GM19238 (cell line): ENCODE data around the gene SYCP1.
"Not testable (repeated sequence)": the region's sequence is repeated elsewhere in the genome, so short reads cannot be mapped to it uniquely, and the experiment has no call there.

Experiments
- DNase-seq: peaks from one replicate; pipeline ENCODE4 v3.0.0; 2011; ENCODE audit warnings: low spot score; ENCODE audit not compliant: insufficient read length

The SYCP1 gene

DNA sequence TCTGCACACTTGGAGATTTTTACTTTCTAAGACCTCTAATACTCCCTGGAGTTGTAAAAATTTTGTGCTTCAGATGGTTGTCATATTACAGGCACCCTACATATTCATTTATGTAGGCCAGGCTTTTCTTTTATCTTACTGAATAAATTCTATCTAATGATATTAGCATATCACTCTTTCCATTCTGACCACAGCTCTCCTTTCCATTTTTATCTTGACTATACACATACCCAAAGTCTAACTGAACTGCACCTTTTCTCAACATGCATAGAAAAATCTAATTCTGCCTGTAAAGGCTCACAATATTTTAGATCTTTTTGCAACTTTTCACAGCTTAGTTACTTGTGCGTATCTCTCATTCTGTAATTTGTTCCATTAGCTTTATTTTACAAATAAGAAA is 122.2 kb downstream of the SYCP1 start:
- DNase-seq: no peak

DNA sequence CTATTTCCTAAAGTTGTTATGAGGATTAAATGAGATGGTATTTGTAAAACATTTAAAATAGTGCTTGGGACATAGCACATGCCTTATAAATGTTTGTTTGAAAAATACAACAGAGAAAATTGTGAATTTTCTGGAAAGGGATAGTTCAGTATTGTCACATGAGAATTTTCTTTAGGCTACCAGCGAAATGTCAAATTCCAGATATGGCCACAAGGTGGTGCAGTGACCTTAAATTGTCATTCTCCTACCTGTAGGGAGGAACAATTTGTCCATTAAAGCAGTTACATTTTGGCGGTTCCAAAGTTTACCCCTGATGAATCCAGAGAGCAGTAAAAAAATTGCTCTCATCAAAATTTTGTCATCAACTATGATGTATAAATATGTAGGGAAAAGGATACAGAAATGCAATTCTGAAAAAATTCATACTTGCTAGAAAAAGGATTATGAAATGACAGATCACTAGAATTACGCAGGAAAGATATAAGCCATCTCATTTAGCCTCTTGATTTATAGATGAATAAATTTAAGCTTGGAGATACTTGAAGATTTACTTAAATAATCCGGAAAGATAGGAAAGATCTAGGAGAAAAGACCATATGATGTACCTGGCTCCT is 124.7 kb downstream of the SYCP1 start:
- no peak for DNase-seq

DNA sequence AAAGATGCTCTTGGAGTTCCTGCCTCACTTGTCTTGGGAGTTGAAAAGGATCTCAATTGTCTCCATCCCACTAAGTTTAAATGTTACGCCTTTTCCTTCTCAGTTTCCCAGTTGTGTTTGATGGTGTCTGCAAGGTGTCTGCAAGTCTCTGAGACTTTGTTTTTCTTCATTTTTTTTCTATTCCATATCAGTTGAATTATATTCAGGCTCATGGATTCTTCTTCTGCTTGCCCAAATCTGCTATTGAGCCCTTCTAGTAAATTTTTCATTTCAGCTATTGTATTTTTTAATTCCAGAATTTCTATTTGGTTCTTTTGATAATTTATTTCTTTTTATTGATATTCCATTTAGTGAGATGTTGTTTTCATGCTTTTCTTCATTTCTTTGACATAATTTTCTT is 127.6 kb downstream of the SYCP1 start:
- DNase-seq: no peak

DNA sequence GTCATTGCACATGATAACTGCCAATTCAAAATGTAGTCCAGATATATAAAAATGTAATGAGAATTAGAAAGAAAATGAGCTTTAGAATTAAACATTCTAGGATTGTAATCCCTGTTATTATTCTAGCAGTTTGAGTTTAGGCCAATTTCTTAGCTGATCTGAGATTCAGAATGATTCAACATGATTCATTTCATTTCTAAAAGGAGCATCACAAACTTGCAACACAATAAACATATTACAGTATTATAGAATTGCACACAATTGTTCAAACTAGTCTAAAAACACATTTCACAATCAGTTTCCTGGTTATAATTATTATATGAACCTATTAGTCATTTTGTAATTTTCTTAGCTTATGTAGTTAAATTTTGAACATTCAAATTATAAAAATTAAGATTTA is 131.6 kb downstream of the SYCP1 start:
- DNase-seq: no peak

DNA sequence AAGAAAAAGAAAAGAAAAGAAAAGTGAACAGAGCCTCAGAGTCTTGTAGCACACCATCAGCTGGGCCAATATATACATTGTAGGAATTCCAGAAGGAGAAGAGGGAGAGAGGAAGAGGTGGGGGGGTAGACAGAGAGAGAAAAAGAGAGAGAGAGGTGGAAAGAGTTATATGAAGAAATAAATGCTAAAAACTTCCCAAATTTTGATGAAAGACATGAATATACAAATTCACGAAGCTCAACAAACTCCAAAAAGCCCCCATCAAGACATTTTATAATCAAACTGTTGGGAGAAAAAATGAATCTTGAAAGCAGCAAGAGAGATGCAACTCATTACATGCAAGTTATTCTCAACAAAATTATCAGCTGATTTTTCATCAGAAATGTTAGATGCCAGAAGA is 133.4 kb downstream of the SYCP1 start:
- no peak for DNase-seq

DNA sequence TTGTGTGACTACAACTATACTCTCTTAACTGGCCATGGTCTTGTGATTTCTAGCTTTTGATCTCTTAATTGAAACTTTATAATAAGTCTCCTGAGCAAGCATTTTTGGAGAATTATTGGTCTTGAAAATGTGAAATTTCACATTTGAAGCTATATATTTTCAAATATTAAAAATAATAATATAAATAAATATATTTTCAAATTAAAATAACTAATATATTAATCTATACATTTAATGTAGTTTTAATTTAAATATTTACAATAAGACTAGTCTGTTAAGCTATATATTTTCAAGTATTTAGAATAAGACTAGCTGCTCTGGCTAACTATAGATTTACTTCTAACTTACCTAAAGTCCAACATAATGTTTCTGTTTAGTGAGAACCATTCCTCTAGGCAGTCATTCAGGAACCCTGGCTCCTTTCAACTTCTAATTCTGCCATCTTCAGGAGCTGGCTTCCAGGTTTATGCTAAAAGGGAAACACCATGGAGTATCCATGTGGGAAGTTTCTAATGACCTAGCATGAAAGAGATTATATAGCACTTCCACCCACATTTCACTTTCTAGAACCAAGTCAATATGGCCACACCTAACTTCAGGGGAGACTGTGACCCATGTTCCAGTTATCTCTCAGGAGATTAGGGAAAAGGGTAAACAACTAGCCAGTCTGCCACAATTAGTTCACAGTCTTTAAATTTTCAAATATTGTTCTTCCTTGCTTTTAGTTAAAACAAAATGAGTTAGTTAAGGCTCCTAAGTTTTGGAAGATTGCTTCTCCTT is 143.0 kb downstream of the SYCP1 start:
- DNase-seq: no peak

DNA sequence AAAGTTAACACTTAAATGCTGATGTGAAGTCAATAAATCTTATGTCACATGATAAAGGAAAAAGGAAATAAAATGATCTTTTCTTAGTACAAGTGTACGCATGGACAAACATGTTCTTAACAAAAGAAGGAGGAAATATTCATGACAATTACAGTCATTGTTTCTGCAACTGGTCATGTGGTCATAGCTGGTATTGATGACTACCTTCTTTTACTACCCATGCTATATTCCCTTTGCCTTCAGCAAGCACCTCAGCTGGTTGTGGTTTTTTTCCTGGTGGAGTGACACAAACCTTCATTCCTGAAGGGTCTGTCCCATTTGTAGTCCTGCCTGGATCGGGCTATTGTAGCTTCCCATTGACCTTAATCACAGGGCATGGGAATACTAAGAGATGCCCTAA is 151.5 kb downstream of the SYCP1 start:
- no peak for DNase-seq

DNA sequence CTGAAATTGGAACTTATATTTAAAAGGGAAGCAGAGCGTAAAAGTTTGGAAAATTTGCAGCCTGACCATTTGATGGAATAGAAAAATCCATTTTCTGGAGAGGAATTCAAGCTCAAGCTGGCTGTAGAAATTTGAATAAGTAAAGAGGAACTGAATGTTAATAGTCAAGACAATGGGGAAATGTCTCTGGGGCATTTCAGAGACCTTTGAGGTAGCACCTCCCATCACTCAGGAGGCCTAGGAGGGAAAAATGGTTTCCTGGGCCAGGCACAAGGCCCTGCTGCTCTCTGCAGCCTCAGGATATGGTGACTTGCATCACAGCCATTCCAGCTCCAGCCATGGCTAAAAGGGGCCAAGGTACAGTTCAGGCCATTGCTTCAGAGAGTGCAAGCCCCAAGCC is 157.3 kb downstream of the SYCP1 start:
- DNase-seq: no peak

DNA sequence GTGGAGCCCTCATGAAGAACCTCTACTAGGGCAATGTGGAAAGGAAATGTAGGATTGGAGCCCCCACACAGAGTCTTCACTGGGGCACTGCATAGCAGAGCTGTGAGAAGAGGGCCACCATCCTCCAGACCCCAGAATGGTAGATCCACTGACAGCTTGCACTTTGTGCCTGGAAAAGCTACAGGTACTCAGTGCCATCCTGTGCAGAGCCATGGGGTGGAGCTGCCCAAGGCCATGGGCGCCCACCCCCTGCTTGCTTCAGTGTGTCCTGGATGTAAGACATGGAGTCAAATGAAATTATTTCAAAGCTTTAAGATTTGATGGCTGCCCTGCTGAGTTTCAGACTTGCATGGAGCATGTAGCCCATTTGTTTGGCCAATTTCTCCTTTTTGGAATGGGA is 157.8 kb downstream of the SYCP1 start:
- no peak for DNase-seq

DNA sequence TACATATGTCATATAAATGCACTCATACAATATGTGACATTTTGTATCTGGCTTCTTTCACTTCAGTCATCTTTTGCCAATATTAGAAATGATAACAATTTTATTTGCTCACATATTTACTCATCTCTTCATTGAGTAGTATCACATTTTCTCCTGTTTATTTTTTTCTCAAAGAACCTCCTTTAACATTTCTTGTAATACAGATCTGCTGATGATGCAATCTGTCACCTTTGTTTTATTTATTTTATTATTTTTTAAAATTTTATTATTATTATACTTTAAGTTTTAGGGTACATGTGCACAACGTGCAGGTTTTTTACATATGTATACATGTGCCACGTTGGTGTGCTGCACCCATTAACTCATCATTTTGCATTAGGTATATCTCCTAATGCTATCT is 159.1 kb downstream of the SYCP1 start:
- DNase-seq: no peak

DNA sequence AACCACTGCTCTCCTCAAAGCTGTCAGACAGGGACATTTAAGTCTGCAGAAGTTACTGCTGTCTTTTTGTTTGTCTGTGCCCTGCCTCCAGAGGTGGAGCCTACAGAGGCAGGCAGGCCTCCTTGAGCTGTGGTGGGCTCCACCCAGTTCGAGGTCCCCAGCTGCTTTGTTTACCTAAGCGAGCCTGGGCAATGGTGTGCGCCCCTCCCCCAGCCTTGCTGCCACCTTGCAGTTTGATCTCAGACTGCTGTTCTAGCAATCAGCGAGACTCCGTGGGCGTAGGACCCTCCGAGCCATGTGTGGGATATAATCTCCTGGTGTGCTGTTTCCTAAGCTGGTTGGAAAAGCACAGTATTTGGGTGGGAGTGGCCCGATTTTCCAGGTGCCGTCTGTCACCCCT is 164.9 kb downstream of the SYCP1 start:
- DNase-seq: not testable (repeated sequence)

DNA sequence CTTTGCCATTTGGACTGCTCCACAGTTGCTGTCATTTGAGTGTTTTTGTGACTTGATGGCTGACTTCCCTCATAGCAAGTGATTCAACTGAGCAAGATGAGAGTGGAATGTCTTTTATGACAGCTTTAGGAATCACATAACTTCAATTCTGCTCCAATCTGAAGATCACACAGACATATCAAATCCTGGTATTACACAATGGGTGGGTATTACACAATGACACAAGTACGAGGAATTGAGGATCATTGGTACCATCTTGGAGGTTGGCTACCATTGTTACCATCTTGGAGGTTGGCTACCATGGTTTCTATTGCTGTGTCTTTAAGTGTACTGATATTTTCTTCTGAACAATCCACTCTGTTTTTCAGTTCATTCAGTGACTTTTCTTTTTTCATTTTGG is 166.5 kb downstream of the SYCP1 start:
- no peak for DNase-seq

DNA sequence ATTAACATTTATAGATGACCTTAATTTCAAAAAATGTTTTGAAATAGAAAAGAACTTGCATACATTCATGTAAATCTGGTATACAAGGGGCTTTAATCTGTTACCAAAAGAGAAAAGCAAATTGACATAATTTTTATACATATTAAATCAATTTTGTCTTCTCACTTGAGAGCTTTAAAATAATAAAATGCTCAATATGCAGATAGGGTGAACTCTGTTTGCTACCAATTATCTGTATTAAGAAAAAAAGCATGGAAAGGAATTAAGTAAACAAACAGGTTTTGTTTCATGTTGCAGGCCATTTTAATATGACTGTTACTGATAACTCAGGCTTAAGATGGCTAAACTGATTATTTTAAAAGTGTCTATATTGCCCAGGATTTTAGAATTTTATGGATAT is 168.9 kb downstream of the SYCP1 start:
- no peak for DNase-seq

DNA sequence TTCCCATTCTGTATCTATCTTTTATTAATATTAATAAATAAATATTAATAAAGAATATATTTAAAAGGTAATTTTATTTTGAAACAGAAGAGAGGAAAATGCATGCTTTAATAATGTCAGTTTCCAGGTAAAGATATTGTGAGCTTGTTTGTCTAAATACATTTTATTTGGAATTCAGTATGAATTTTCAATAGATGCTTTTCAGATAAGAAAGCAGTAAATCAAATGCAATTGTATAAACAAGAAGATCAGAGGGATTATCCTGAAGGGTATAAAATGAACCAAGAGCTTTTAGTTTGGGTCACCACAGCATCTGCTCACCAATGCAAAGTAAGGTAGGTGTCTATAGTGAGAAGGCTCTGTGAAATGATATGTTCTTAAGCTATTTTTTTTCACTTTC is 174.9 kb downstream of the SYCP1 start, which contains the start of gene TSHB:
TSS of gene TSHB (plus strand) at position 301 of the 400 bp plus-strand sequence. CDS start 3,537 bp downstream, outside the sequence.
- DNase-seq: no peak

DNA sequence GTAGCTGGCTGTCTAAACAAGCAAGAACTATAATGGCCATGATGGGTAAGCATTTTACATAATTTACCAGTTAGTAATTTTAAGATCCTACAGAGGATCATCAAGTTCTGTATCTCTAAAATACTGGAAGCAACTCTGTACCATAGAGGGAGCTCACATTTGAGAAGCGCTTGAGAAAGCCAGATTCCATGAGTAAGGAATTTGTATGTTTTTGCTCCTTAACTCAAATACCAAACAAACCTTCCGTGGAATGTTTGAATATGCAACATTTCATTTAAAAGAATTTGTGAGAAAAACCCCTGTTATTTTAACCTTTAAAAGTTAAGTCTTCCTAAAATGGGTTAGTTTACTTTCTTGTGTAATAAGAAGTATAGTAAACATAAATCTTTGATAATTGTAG is 176.9 kb downstream of the SYCP1 start:
- DNase-seq: no peak

DNA sequence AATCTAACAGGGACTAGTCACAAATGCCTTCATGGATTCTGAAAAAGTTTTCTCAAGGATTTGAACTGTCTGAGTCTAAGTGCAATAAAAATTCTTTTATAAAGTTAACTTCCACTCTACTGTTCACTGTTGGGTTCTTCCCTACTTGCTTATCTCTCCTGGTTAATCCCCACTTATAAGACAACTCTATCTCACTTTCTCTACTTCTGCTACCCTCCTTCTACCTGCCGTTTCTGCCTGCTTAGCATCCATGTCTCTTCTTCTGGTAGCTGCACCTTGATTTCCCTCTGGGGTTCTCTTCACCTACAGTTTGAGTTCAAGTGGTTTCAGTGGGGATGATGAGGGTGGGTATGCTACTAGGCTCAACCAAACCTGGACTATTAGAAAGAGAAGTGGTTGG is 181.0 kb downstream of the SYCP1 start:
- no peak for DNase-seq

DNA sequence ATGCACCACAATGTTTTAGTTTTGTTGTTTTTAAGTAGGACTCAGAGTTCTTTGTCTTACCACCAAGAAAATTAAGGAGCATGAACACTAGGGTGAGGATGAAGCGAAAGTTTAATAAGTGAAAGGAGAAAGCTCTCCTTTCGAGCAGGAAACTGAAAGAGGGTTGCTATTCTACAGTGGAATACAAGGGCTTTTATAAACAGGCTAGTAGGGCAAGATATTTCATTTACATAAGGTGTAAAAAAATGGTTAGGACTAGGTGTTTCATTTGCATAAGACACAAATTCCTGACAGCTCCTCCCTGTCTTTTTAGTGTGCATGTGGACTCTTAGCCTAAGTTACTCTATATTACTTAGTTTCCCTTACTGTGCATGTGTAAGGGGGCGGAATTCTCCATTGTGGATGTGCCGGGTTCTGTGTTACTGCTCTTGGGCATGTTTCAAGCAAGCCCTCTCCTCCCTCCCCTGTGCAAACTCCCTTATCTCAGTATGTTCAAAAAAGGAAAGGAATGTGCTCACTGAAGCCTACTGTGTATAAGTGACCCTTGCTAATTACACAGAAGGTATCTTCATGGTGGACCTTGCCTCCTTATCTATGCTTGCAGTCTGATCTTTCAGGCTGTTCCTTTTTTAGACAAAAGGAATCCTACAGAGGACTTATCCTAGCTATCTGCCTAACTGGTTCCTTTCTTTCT is 182.3 kb downstream of the SYCP1 start:
- no peak for DNase-seq

DNA sequence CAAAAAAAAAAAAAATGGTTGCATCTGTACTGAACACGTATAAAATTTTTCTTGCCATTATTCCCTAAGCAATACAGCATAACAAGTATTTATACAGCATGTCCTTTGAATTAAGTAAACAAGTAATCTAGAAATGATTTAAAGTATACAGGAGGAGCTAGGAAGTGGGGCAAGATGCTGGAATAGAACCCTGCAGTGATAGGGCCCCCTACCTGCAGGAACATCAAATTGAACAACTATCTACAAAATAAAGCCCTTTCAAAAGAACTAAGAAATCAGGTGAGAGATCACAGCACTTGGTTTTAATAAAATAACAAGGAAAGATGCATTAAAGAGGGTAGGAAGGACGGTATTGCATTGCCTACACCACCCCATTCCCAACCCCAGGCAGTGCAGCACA is 185.8 kb downstream of the SYCP1 start:
- no peak for DNase-seq

DNA sequence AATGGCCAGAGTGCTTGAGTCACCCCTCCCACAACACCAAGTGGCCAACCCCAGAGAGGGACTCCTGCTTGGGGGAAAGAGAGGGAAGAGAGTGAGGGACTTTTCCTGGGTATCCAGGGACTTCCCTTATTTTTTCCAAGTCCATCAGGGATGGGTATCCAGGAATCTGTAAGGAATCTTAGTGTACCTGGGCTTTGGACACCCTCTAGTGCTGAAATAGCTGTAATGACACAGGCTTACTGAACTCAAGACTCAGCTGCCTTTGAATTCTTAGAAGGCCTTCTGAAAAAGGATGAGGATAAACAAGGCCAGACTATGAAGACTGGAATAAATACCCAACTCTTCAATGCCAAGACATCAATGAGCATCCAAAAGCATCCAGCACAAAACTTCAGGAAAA is 187.0 kb downstream of the SYCP1 start:
- no peak for DNase-seq
